Uterus (tissue), 4 donors: Measurements from ENCODE around the gene SDHAF2. TPM values are rescaled to one million over a fixed set of nuclear protein-coding genes. Genes with fewer than 3 reads are reported as not detected.

Experiments used
- DNase-seq, 2 donors: peaks; one replicate each; pipeline ENCODE4 v3.0.0-alpha.2; 2019 to 2020
- H3K27ac ChIP-seq, 2 donors: fragments of 200-600 bp; sonication (generic); 1 replicate in 1 of 2; 2 replicates in 1 of 2; pipeline ENCODE4 v1.5.1; 2016 to 2018
- H3K27me3 ChIP-seq, 2 donors: fragments of 200-600 bp; sonication (generic); one replicate each; pipeline ENCODE4 v1.5.1; 2018 to 2019; ENCODE audit warnings: control low read depth in 1 of 2
- H3K36me3 ChIP-seq, 2 donors: fragments of 200-600 bp; sonication (generic); one replicate each; pipeline ENCODE4 v1.5.1; 2019; ENCODE audit warnings: control low read depth in 1 of 2
- H3K4me1 ChIP-seq, 2 donors: fragments of 200-600 bp; sonication (generic); one replicate each; pipeline ENCODE4 v1.5.1; 2018 to 2019; ENCODE audit warnings: control low read depth in 1 of 2
- H3K4me3 ChIP-seq, 2 donors: fragments of 200-600 bp; sonication (generic); 1 replicate in 1 of 2; 2 replicates in 1 of 2; pipeline ENCODE4 v1.5.1; 2018 to 2019; ENCODE audit warnings: mild to moderate bottlenecking in 1 of 2
- H3K9me3 ChIP-seq, 2 donors: fragments of 200-600 bp; sonication (generic); one replicate each; pipeline ENCODE4 v1.5.1; 2019; ENCODE audit warnings: control low read depth in 1 of 2
- POLR2A ChIP-seq, 2 donors: fragments of 450-650 bp; IDR thresholded peaks; one replicate each; pipeline ENCODE4 v1.6.1; 2016; ENCODE audit warnings: antibody characterized with exemption in 2 of 2, mild to moderate bottlenecking in 1 of 2, moderate library complexity in 1 of 2
- intact Hi-C: fragments of 100-400 bp; cut with DNase I; formaldehyde crosslinking; loops from one replicate; pipeline ENCODE4 v1.15.1; 2023; ENCODE audit warnings: low total_unique reads
- total RNA-seq, 4 donors: library from RNA; depleted of rRNA in 3 of 4; stranded (reverse); fragments of >200 nt in 3 of 4; gene quantifications; one replicate each; pipeline versions ENCODE4 v1.1.0 to v1.2.4, GENCODE V29; 2014 to 2023
- TF ChIP-seq, protein P1 (sequence below), 4 experiments: fragments of 200-600 bp in 2 of 4; fragments of 450-650 bp in 2 of 4; sonication (generic) in 2 of 4; IDR thresholded peaks; one replicate each; pipeline ENCODE4 v1.5.1; 2016 to 2019; ENCODE audit warnings: antibody characterized with exemption in 4 of 4, mild to moderate bottlenecking in 2 of 4, moderate library complexity in 1 of 4
- donor health status: DM: yes; HTN: yes; CAD: no.

The SDHAF2 gene
- total RNA-seq, 4 donors from 2014 or later, result 2.8 to 43.9 (median 16.1) TPM

- intact Hi-C loops, result no loop called here
- TF ChIP-seq POLR2A (IDR thresholded peaks at IDR 0.05), result no peak
- TF ChIP-seq, protein P1, sequence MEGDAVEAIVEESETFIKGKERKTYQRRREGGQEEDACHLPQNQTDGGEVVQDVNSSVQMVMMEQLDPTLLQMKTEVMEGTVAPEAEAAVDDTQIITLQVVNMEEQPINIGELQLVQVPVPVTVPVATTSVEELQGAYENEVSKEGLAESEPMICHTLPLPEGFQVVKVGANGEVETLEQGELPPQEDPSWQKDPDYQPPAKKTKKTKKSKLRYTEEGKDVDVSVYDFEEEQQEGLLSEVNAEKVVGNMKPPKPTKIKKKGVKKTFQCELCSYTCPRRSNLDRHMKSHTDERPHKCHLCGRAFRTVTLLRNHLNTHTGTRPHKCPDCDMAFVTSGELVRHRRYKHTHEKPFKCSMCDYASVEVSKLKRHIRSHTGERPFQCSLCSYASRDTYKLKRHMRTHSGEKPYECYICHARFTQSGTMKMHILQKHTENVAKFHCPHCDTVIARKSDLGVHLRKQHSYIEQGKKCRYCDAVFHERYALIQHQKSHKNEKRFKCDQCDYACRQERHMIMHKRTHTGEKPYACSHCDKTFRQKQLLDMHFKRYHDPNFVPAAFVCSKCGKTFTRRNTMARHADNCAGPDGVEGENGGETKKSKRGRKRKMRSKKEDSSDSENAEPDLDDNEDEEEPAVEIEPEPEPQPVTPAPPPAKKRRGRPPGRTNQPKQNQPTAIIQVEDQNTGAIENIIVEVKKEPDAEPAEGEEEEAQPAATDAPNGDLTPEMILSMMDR (IDR thresholded peaks at IDR 0.05), result no peak
- Histone ChIP-seq H3K4me3 (no peak overlapping the region), H3K36me3 (no peaks in the 10 kb centered on the region), H3K27ac (no peak overlapping the region), H3K4me1 (no peaks in the 10 kb centered on the region), H3K27me3 (no peaks in the 10 kb centered on the region), H3K9me3 (no peaks in the 10 kb centered on the region)
- DNase-seq, result no peak
Measured at GRCh38 chr11:61413496-61413895, 16.4 kb upstream of the SDHAF2 start.

DNA sequence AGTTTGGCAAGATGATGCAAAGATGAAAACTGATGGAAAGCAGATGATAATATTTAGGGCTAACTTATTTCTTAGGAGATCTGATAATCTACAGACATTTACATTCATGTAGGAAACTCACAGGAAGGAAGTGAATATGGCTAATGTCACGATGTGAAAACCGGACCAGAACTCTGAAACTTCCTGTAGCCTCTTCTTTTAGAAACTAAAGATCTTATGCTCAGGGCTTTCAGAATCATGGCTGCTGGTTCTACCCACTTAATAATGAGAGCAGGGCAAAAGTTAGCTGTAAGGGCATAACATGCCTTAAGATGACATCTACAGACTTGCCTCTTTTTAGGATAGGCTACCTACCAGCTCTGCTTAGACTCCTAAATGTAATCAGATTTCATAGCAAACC lies 15.4 kb upstream of the SDHAF2 start:
- Histone ChIP-seq H3K36me3 (no peaks in the 10 kb centered on the region), H3K9me3 (no peaks in the 10 kb centered on the region)
- intact Hi-C loops, result no loop called here

GRCh38 chr11:61415381-61415780 lies 14.5 kb upstream of the SDHAF2 start:
- Histone ChIP-seq H3K36me3 (no peaks in the 10 kb centered on the region), H3K27ac (no peak overlapping the region), H3K4me1 (no peaks in the 10 kb centered on the region), H3K9me3 (no peaks in the 10 kb centered on the region), H3K27me3 (no peaks in the 10 kb centered on the region), H3K4me3 (no peak overlapping the region)
- intact Hi-C loops, result no loop called here
- no peak for TF ChIP-seq POLR2A (IDR thresholded peaks at IDR 0.05)
- TF ChIP-seq, protein P1 (IDR thresholded peaks at IDR 0.05), result no peak
- no peak for DNase-seq

More for the DNA sequence above, 15.4 kb upstream of the SDHAF2 start:
- TF ChIP-seq, protein P1 (IDR thresholded peaks at IDR 0.05), result no peak
- TF ChIP-seq POLR2A (IDR thresholded peaks at IDR 0.05), result no peak
- no peak for DNase-seq
- no peaks in the 10 kb centered on the region for H3K27me3 ChIP-seq
- H3K4me3 ChIP-seq, result no peak overlapping the region
- no peak overlapping the region for H3K27ac ChIP-seq
- H3K4me1 ChIP-seq, result no peaks in the 10 kb centered on the region

DNA sequence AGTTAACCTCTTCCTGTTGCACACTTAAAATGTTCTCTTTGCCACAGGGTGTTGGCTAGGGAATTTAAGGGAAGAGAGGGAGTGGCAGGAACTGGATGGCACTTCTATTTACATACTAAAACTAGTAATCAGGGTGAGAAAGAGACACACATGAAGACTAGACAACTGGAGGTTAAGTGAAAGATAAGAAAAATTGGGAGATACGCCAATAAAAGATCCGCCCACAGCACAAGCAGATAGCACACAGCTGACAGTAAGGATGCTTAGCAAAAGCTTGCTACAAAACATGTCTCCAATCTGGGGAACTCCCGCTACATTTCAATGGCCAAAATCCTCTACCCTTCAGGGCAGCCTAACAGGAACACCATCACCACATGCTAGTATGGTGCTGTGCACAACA lies 13.0 kb upstream of the SDHAF2 start:
- Histone ChIP-seq H3K27me3 (no peaks in the 10 kb centered on the region), H3K36me3 (no peaks in the 10 kb centered on the region), H3K4me1 (no peaks in the 10 kb centered on the region), H3K9me3 (no peaks in the 10 kb centered on the region), H3K27ac (no peak overlapping the region), H3K4me3 (no peak overlapping the region)
- intact Hi-C loops, result no loop called here
- TF ChIP-seq POLR2A (IDR thresholded peaks at IDR 0.05), result no peak
- TF ChIP-seq, protein P1 (IDR thresholded peaks at IDR 0.05), result no peak
- no peak for DNase-seq

GRCh38 chr11:61417670-61418069 lies 12.3 kb upstream of the SDHAF2 start:
- Histone ChIP-seq H3K27me3 (no peaks in the 10 kb centered on the region), H3K27ac (no peak overlapping the region), H3K4me3 (no peak overlapping the region), H3K36me3 (no peaks in the 10 kb centered on the region), H3K4me1 (no peaks in the 10 kb centered on the region), H3K9me3 (no peaks in the 10 kb centered on the region)
- no peak for DNase-seq
- TF ChIP-seq POLR2A (IDR thresholded peaks at IDR 0.05), result no peak
- TF ChIP-seq, protein P1 (IDR thresholded peaks at IDR 0.05), result no peak
- intact Hi-C loops, result no loop called here
